ENCODE measurements around the gene CHRD.

CHRD gene

GRCh38 chr3:184357248-184358123 is 22.4 kb upstream of the CHRD start:
- H3K9me3 ChIP-seq (ENCODE audit: control insufficient read depth in 1 of 2, low read length in 2 of 2): no peaks in the 10 kb centered on the region
- H3K4me1 ChIP-seq (ENCODE audit: control insufficient read depth in 1 of 2, insufficient read depth in 2 of 2, low read length in 2 of 2): peaks cover 6 to 11% of the 10 kb centered on the region in 2 donors
- H3K27me3 ChIP-seq (ENCODE audit: low read depth, low read length): no peaks in the 10 kb centered on the region
- H3K36me3 ChIP-seq (ENCODE audit: control insufficient read depth in 1 of 2, insufficient read depth in 2 of 2, low read length in 2 of 2): peaks cover 3 to 19% of the 10 kb centered on the region in 2 donors
- H3K4me3 ChIP-seq (ENCODE audit: low read depth in 1 of 2, low read length in 2 of 2): no peak overlapping the region
- H3K27ac ChIP-seq (ENCODE audit: low read length): no peak overlapping the region

- Histone ChIP-seq H3K9me3 (ENCODE audit: control insufficient read depth in 1 of 2, low read length in 2 of 2) (no peaks in the 10 kb centered on the region), H3K4me3 (ENCODE audit: low read depth in 1 of 2, low read length in 2 of 2) (no peak overlapping the region), H3K27me3 (ENCODE audit: low read depth, low read length) (no peaks in the 10 kb centered on the region), H3K36me3 (ENCODE audit: control insufficient read depth in 1 of 2, insufficient read depth in 2 of 2, low read length in 2 of 2) (peaks cover 3 to 22% of the 10 kb centered on the region in 2 donors), H3K4me1 (ENCODE audit: control insufficient read depth in 1 of 2, insufficient read depth in 2 of 2, low read length in 2 of 2) (peaks cover 6 to 11% of the 10 kb centered on the region in 2 donors), H3K27ac (ENCODE audit: low read length) (no peak overlapping the region)
Measured at GRCh38 chr3:184358124-184358767, 21.6 kb upstream of the CHRD start.

- no peak overlapping the region for H3K27ac ChIP-seq (ENCODE audit: low read length)
- H3K9me3 ChIP-seq (ENCODE audit: control insufficient read depth in 1 of 2, low read length in 2 of 2): no peaks in the 10 kb centered on the region
- no peaks in the 10 kb centered on the region for H3K27me3 ChIP-seq (ENCODE audit: low read depth, low read length)
- H3K4me3 ChIP-seq (ENCODE audit: low read depth in 1 of 2, low read length in 2 of 2): no peak overlapping the region
- H3K4me1 ChIP-seq (ENCODE audit: control insufficient read depth in 1 of 2, insufficient read depth in 2 of 2, low read length in 2 of 2): peaks cover 6 to 15% of the 10 kb centered on the region in 2 donors
- peaks cover 3 to 22% of the 10 kb centered on the region in 2 donors for H3K36me3 ChIP-seq (ENCODE audit: control insufficient read depth in 1 of 2, insufficient read depth in 2 of 2, low read length in 2 of 2)
Measured at GRCh38 chr3:184358921-184359350, 20.9 kb upstream of the CHRD start.

GRCh38 chr3:184359610-184360009 is 20.2 kb upstream of the CHRD start:
- Histone ChIP-seq H3K27me3 (ENCODE audit: low read depth, low read length) (no peaks in the 10 kb centered on the region), H3K27ac (ENCODE audit: low read length) (no peak overlapping the region), H3K4me1 (ENCODE audit: control insufficient read depth in 1 of 2, insufficient read depth in 2 of 2, low read length in 2 of 2) (peaks cover 6 to 21% of the 10 kb centered on the region in 2 donors), H3K36me3 (ENCODE audit: control insufficient read depth in 1 of 2, insufficient read depth in 2 of 2, low read length in 2 of 2) (peaks cover 4 to 22% of the 10 kb centered on the region in 2 donors), H3K9me3 (ENCODE audit: control insufficient read depth in 1 of 2, low read length in 2 of 2) (no peaks in the 10 kb centered on the region), H3K4me3 (ENCODE audit: low read depth in 1 of 2, low read length in 2 of 2) (no peak overlapping the region)

- Histone ChIP-seq H3K27me3 (ENCODE audit: low read depth, low read length) (no peaks in the 10 kb centered on the region), H3K4me1 (ENCODE audit: control insufficient read depth in 1 of 2, insufficient read depth in 2 of 2, low read length in 2 of 2) (peaks cover 6 to 23% of the 10 kb centered on the region in 2 donors), H3K4me3 (ENCODE audit: low read depth in 1 of 2, low read length in 2 of 2) (peak overlapping the region; percentile 69 to 79), H3K36me3 (ENCODE audit: control insufficient read depth in 1 of 2, insufficient read depth in 2 of 2, low read length in 2 of 2) (peaks cover 7 to 18% of the 10 kb centered on the region in 2 donors), H3K27ac (ENCODE audit: low read length) (no peak overlapping the region), H3K9me3 (ENCODE audit: control insufficient read depth in 1 of 2, low read length in 2 of 2) (no peaks in the 10 kb centered on the region)
Measured at GRCh38 chr3:184360070-184360928, 19.6 kb upstream of the CHRD start.

GRCh38 chr3:184360929-184361531 is 18.8 kb upstream of the CHRD start:
- H3K9me3 ChIP-seq (ENCODE audit: control insufficient read depth in 1 of 2, low read length in 2 of 2): no peaks in the 10 kb centered on the region
- peaks cover 6 to 23% of the 10 kb centered on the region in 2 donors for H3K4me1 ChIP-seq (ENCODE audit: control insufficient read depth in 1 of 2, insufficient read depth in 2 of 2, low read length in 2 of 2)

GRCh38 chr3:184361532-184361931 is 18.3 kb upstream of the CHRD start, which contains the start of the genes CLCN2 and POLR2H:
CLCN2 (minus strand) TSS chr3:184361605; CDS start chr3:184361479, 126 bp downstream.
POLR2H (plus strand) TSS chr3:184361710; CDS start chr3:184363493, 1,783 bp downstream.
- H3K9me3 ChIP-seq (ENCODE audit: control insufficient read depth in 1 of 2, low read length in 2 of 2): no peaks in the 10 kb centered on the region
- peak within 1 kb of the TSS; percentile 94 for H3K27ac ChIP-seq (ENCODE audit: low read length)
- peak within 1 kb of the TSS; percentile 79 to 86 for H3K4me3 ChIP-seq (ENCODE audit: low read depth in 1 of 2, low read length in 2 of 2)
- H3K27me3 ChIP-seq (ENCODE audit: low read depth, low read length): no peaks in the 10 kb centered on the region
- peaks cover 6 to 18% of the 10 kb centered on the region in 2 donors for H3K36me3 ChIP-seq (ENCODE audit: control insufficient read depth in 1 of 2, insufficient read depth in 2 of 2, low read length in 2 of 2)
- H3K4me1 ChIP-seq (ENCODE audit: control insufficient read depth in 1 of 2, insufficient read depth in 2 of 2, low read length in 2 of 2): peaks cover 6 to 23% of the 10 kb centered on the region in 2 donors

More at GRCh38 chr3:184360929-184361531, 18.8 kb upstream of the CHRD start:
- H3K27me3 ChIP-seq (ENCODE audit: low read depth, low read length): no peaks in the 10 kb centered on the region
- H3K4me3 ChIP-seq (ENCODE audit: low read depth in 1 of 2, low read length in 2 of 2): peak overlapping the region; percentile 69 to 79
- H3K27ac ChIP-seq (ENCODE audit: low read length): peak overlapping the region; percentile 60
- peaks cover 6 to 18% of the 10 kb centered on the region in 2 donors for H3K36me3 ChIP-seq (ENCODE audit: control insufficient read depth in 1 of 2, insufficient read depth in 2 of 2, low read length in 2 of 2)

- Histone ChIP-seq H3K4me3 (ENCODE audit: low read depth in 1 of 2, low read length in 2 of 2) (peak overlapping the region; percentile 79 to 86), H3K36me3 (ENCODE audit: control insufficient read depth in 1 of 2, insufficient read depth in 2 of 2, low read length in 2 of 2) (peaks cover 11 to 18% of the 10 kb centered on the region in 2 donors), H3K4me1 (ENCODE audit: control insufficient read depth in 1 of 2, insufficient read depth in 2 of 2, low read length in 2 of 2) (peaks cover 6 to 23% of the 10 kb centered on the region in 2 donors), H3K9me3 (ENCODE audit: control insufficient read depth in 1 of 2, low read length in 2 of 2) (no peaks in the 10 kb centered on the region), H3K27ac (ENCODE audit: low read length) (peak overlapping the region; percentile 94), H3K27me3 (ENCODE audit: low read depth, low read length) (no peaks in the 10 kb centered on the region)
Measured at GRCh38 chr3:184361932-184362667, 17.8 kb upstream of the CHRD start.

GRCh38 chr3:184362668-184363546 is 16.9 kb upstream of the CHRD start:
- Histone ChIP-seq H3K4me3 (ENCODE audit: low read depth in 1 of 2, low read length in 2 of 2) (peak overlapping the region; percentile 79 to 86), H3K27me3 (ENCODE audit: low read depth, low read length) (no peaks in the 10 kb centered on the region), H3K4me1 (ENCODE audit: control insufficient read depth in 1 of 2, insufficient read depth in 2 of 2, low read length in 2 of 2) (peaks cover 6 to 23% of the 10 kb centered on the region in 2 donors), H3K27ac (ENCODE audit: low read length) (peak overlapping the region; percentile 94), H3K9me3 (ENCODE audit: control insufficient read depth in 1 of 2, low read length in 2 of 2) (no peaks in the 10 kb centered on the region), H3K36me3 (ENCODE audit: control insufficient read depth in 1 of 2, insufficient read depth in 2 of 2, low read length in 2 of 2) (peaks cover 15% of the 10 kb centered on the region in 2 donors)

Data from muscle layer of duodenum (tissue), 2 donors.